Ammon's horn (tissue), 1 donor: ENCODE data around the gene SEZ6L2.
A peak's percentile ranks its signal among the peaks of the same experiment; 100 is the strongest.
"Not testable (repeated sequence)": the region's sequence is repeated elsewhere in the genome, so short reads cannot be mapped to it uniquely, and the experiment has no call there.

Experiments
- DNase-seq: peaks from one replicate; pipeline ENCODE4 v3.0.0-alpha.2; 2016; ENCODE audit warnings: low spot score

SEZ6L2 gene

GRCh38 chr16:29889372-29889771, 10.0 kb downstream of the SEZ6L2 start:
- not testable (repeated sequence) for DNase-seq

GRCh38 chr16:29883987-29884386, 15.4 kb downstream of the SEZ6L2 start:
- no peak for DNase-seq

GRCh38 chr16:29881050-29881449, 18.3 kb downstream of the SEZ6L2 start:
- no peak for DNase-seq

GRCh38 chr16:29878172-29878571, 21.2 kb downstream of the SEZ6L2 start:
- DNase-seq = no peak

GRCh38 chr16:29877266-29877961, 21.9 kb downstream of the SEZ6L2 start:
- peak; percentile 37 for DNase-seq

GRCh38 chr16:29876594-29877249, 22.6 kb downstream of the SEZ6L2 start:
- no peak for DNase-seq

- DNase-seq = no peak
Measured at GRCh38 chr16:29876217-29876593, 23.1 kb downstream of the SEZ6L2 start.

GRCh38 chr16:29875206-29875605, 24.1 kb downstream of the SEZ6L2 start:
- DNase-seq = no peak

- no peak for DNase-seq
Measured at GRCh38 chr16:29873319-29873718, 26.0 kb downstream of the SEZ6L2 start.

- no peak for DNase-seq
Measured at GRCh38 chr16:29871822-29872546, 27.4 kb downstream of the SEZ6L2 start.

- not testable (repeated sequence) for DNase-seq
Measured at GRCh38 chr16:29869067-29869466, 30.3 kb downstream of the SEZ6L2 start.

GRCh38 chr16:29868396-29869009, 30.8 kb downstream of the SEZ6L2 start:
- DNase-seq = no peak

- DNase-seq = no peak
Measured at GRCh38 chr16:29864205-29864604, 35.1 kb downstream of the SEZ6L2 start.

- DNase-seq = no peak
Measured at GRCh38 chr16:29863669-29863984, 35.7 kb downstream of the SEZ6L2 start.

GRCh38 chr16:29862884-29863668, 36.3 kb downstream of the SEZ6L2 start, which contains the start of gene CDIPT:
Gene CDIPT, minus strand, starts transcription at chr16:29863226. Its CDS starts 369 bp downstream, at chr16:29862857.
- DNase-seq = peak; percentile 99

- DNase-seq = peak; percentile 18
Measured at GRCh38 chr16:29862383-29862883, 36.9 kb downstream of the SEZ6L2 start.

- no peak for DNase-seq
Measured at GRCh38 chr16:29860218-29860617, 39.1 kb downstream of the SEZ6L2 start.

- no peak for DNase-seq
Measured at GRCh38 chr16:29858974-29859373, 40.4 kb downstream of the SEZ6L2 start.

GRCh38 chr16:29858149-29858849, 41.1 kb downstream of the SEZ6L2 start:
- DNase-seq = no peak

- no peak for DNase-seq
Measured at GRCh38 chr16:29857133-29857760, 42.1 kb downstream of the SEZ6L2 start.
